Activated naive CD8-positive, alpha-beta T cell treated with anti-CD3 and anti-CD28 coated beads, Interleukin-2, amount 50 U/mL, for 24 hours (primary cell): ENCODE measurements around the gene OAF.
"Not testable (repeated sequence)": the region's sequence is repeated elsewhere in the genome, so short reads cannot be mapped to it uniquely, and the experiment has no call there.

Experiments
- ATAC-seq: fragments of 150-1000 bp; cut with Tn5 transposase; one replicate; pipeline ENCODE4 v1.10.0; 2021
- DNase-seq: peaks from one replicate; pipeline ENCODE4 v3.0.0; 2021
- H3K27ac Mint-ChIP-seq: one replicate; pipeline ENCODE4 v1.8.0; 2021; ENCODE audit warnings: mild to moderate bottlenecking, mixed read lengths
- H3K27me3 Mint-ChIP-seq: one replicate; pipeline ENCODE4 v1.8.0; 2021; ENCODE audit warnings: mixed read lengths
- H3K36me3 Mint-ChIP-seq: one replicate; pipeline ENCODE4 v1.8.0; 2021; ENCODE audit warnings: low read depth, mixed read lengths
- H3K4me1 Mint-ChIP-seq: one replicate; pipeline ENCODE4 v1.8.0; 2021; ENCODE audit warnings: mixed read lengths
- H3K4me3 Mint-ChIP-seq: one replicate; pipeline ENCODE4 v1.8.0; 2021; ENCODE audit warnings: mild to moderate bottlenecking, moderate library complexity, mixed read lengths
- H3K9me3 Mint-ChIP-seq: one replicate; pipeline ENCODE4 v1.8.0; 2021; ENCODE audit warnings: mixed read lengths

OAF gene

DNA sequence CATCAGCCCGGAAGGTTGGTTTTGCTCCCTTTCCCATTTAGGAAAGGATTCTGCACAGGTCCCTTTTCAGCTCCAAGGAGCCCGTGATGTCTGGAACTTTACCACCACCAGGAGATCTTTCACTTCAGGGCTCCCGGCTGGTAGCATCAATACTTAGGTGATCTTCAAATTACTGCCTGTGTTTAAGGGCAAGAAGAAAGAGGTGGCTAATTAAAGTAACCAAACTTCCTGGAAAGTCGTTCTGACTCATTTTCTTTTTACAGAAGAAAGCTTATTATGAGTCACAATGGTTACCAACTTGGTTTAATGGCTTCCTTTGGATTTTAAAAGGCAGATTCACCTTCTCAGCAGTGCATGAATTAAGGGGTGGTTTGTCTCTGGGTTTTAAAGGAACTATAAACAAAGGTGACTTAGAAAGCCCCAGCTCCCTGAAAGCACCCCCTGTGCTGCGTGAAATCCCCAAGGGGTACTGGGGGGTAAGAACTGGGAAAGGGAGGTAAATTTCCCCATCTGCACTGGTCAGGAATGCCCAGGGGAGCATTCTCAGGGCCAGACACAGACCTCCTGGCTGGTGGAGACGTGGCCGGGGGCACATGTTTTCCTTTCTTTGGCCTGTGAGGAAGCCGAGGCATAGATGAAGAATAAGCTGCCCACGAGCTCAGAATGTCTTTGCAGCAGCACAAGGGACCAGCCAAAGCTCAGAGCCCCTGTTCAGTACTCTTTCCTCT, 37.9 kb downstream of the OAF start:
- ATAC-seq = peak; percentile 88
- Mint-ChIP-seq H3K36me3 (no peaks in the 10 kb centered on the region), H3K4me1 (peaks cover 49% of the 10 kb centered on the region), H3K27me3 (peaks cover 74% of the 10 kb centered on the region), H3K4me3 (peak overlapping the region; percentile 16), H3K27ac (peak overlapping the region; percentile 61), H3K9me3 (no peaks in the 10 kb centered on the region)
- no peak for DNase-seq

DNA sequence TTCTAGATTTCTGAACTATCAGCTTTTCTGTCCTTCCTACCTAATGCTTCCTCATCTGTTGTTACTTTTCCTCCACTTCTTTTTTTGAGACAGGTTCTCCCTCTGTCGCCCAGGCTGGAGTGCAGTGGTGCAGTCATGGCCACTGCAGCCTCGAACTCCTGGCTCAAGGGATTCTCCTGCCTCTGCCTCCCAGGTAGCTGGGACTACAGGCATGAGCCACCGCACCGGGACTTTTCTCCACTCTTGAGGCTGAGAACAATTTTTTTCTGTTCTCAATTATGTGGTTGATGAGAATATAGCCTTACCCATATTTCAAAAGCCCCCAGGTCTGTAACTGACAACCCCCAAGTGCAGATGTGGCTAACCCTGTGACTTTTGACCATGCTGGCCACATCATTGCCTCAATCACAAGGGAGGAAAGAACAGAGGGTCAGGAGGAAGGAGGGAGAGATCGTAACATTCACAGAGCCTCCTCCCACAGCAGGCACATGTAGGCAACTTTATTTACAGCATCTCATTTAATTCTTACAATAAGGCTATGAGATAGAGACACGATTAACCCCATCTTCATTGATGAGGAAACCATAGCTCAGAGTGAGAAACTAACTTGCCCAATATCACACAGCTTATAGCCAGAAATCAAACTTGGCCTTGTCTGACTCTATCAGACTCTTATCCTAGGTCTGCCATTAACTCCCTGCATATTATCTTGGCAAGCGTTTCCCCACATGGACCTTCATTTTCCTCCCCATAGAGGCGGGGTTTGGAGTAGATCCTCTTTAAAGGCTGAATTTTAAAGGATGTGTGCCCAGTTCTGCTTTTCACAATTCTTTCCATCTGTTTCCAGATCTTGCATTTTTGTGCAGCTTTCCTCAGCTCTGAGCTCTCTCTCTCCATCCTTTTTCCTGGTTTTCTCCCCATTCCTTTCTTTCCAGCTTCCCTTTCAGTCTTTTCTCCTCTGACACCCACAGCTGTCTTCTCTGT, 38.7 kb downstream of the OAF start:
- no peak overlapping the region for H3K27ac Mint-ChIP-seq
- no peak overlapping the region for H3K4me3 Mint-ChIP-seq
- no peaks in the 10 kb centered on the region for H3K9me3 Mint-ChIP-seq
- DNase-seq (no peak), ATAC-seq (no peak)
- no peaks in the 10 kb centered on the region for H3K36me3 Mint-ChIP-seq
- peaks cover 73% of the 10 kb centered on the region for H3K27me3 Mint-ChIP-seq
- peaks cover 43% of the 10 kb centered on the region for H3K4me1 Mint-ChIP-seq

DNA sequence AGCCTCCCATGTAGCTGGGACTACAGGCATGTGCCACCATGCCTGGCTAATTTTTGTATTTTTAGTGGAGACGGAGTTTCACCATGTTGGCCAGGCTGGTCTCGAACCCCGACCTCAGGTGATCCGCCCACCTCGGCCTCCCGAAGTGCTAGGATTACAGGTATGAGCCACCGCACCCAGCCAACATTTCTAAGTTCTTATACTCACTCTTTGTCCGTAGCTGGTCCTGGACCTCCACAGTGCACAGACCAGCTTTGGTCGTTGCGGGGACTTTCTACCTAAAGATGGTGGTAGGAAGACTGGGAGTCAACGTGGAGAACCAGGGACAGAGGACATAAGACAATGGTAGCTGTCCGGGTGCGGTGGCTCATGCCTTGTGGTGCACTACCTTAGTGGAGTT, 42.5 kb downstream of the OAF start:
- not testable (repeated sequence) for DNase-seq, H3K36me3 Mint-ChIP-seq, H3K9me3 Mint-ChIP-seq, ATAC-seq, H3K27ac Mint-ChIP-seq, H3K4me3 Mint-ChIP-seq
- Mint-ChIP-seq H3K27me3 (peaks cover 77% of the 10 kb centered on the region), H3K4me1 (peaks cover 22% of the 10 kb centered on the region)

DNA sequence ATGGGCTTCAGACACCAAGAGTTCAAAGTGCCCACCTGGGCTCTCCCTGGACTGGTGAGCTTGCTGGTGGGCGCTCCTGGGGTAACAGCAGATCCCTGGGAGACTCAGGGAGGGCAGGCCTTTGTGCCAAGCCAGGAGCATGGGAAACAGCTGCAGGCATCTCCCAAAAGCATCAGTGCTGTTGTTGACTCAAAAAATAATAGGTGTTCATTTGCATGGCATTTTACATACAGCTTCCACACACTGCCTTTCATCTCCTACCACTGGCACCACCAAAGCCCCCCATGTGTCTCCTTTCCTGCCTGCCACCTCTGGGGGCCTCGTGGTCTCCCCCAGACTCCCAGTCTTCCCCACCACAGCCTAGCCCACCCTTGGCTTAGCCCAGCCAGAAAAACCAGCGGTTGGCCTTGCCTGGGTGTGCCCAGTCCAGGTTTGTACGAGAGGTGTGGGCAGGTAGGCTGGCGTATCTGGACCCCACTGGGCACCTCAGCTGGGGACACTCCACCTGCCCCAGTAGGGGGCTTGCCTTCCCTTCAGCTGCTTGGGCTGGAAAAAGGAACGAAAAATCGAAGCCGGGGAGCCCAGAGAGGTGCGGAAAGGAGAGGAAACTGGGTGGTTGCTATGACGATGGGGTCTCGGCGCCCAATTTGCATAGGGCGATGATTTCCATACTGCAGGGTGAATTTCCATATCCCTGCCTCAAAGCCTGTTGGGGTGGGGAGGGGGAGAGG, 44.1 kb downstream of the OAF start:
- H3K4me1 Mint-ChIP-seq = peaks cover 6% of the 10 kb centered on the region
- peaks cover 75% of the 10 kb centered on the region for H3K27me3 Mint-ChIP-seq
- ATAC-seq (peak; percentile 11), DNase-seq (no peak)
- no peaks in the 10 kb centered on the region for H3K36me3 Mint-ChIP-seq
- H3K9me3 Mint-ChIP-seq = no peaks in the 10 kb centered on the region
- no peak overlapping the region for H3K27ac Mint-ChIP-seq
- no peak overlapping the region for H3K4me3 Mint-ChIP-seq

DNA sequence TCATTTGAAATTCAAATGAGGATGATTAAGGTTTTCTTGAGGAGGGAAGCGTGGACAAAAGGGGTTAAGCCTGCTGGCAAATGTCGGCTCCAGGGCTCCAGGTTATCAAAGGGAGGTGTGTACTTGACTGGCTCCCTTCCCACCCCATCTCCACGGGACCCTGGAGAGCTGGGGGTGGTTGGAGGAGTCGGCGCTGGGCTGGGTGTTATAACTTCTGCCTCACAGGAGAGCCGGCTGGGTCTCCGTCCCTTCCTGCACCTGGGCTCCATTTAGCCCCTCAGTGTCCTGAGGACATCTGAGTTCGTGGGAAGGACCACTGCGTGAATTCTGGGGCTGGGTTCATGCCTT, 44.7 kb downstream of the OAF start:
- ATAC-seq = no peak
- Mint-ChIP-seq H3K4me1 (peaks cover 3% of the 10 kb centered on the region), H3K4me3 (no peak overlapping the region), H3K27me3 (peaks cover 71% of the 10 kb centered on the region), H3K9me3 (no peaks in the 10 kb centered on the region), H3K36me3 (no peaks in the 10 kb centered on the region), H3K27ac (no peak overlapping the region)
- no peak for DNase-seq

DNA sequence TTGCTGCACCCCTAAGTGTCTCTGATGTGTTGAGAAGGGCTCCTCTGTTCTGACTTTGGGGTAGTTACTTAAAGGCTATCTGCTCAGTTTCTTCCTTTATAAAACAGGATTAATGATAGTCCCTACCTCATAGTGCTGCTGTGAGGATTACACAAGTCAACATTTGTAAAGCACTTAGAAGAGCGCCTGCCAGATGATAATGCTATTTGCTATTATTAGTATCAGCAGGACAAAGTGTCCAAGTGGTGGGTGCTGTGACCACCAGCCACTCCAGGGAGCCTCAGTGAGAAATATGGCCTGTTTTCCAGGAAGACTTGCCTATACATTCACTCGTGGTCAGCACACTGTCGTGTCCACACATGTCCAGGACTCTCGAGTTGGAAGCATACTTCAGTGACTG, 45.3 kb downstream of the OAF start:
- no peak overlapping the region for H3K4me3 Mint-ChIP-seq

DNA sequence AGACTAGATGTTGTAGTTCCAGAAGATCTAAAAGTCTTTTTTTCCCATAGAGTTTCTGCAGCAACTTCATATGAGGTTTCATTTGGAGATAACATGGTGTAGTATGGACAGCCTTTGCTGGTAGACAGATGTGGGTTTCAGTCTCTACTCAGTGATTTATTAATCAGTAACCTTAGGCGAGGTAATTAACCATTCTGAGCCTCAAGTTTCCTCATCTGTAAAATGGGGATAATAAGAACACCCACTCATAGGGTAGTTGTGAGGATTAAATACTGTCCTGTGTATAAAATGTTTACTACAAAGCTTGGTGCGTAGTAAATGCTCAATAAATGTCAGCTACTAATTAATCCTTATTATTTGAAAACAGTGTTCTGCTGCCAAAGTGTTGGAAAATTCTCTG, 45.9 kb downstream of the OAF start:
- Mint-ChIP-seq H3K27ac (no peak overlapping the region), H3K4me1 (peaks cover 3% of the 10 kb centered on the region), H3K4me3 (no peak overlapping the region), H3K36me3 (no peaks in the 10 kb centered on the region), H3K27me3 (peaks cover 75% of the 10 kb centered on the region), H3K9me3 (no peaks in the 10 kb centered on the region)
- ATAC-seq (no peak), DNase-seq (no peak)

More for the DNA sequence above, 45.3 kb downstream of the OAF start:
- ATAC-seq = no peak
- no peaks in the 10 kb centered on the region for H3K9me3 Mint-ChIP-seq
- H3K27me3 Mint-ChIP-seq = peaks cover 74% of the 10 kb centered on the region
- H3K27ac Mint-ChIP-seq = no peak overlapping the region
- H3K36me3 Mint-ChIP-seq = no peaks in the 10 kb centered on the region
- DNase-seq = no peak
- peaks cover 3% of the 10 kb centered on the region for H3K4me1 Mint-ChIP-seq

DNA sequence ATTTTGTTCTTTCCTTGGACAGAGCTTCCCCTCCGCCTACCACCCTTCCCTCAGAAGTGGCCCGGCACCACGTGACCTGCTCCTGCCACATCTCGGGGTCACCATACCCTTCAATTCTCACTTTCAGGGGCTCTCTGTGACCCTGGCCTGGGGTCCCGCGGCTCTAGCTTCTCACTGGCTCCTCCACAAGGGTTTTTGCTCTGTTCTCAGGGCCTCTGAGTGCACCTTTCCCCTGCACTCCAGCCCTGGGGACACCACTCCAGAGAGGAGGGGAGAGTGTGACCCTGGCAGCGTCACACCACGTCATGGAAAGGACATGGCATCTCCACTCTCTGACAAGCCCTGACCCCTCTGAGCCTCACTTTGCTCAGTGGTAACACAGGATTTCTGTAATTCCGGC, 46.5 kb downstream of the OAF start:
- Mint-ChIP-seq H3K27ac (no peak overlapping the region), H3K36me3 (no peaks in the 10 kb centered on the region), H3K9me3 (no peaks in the 10 kb centered on the region), H3K4me3 (no peak overlapping the region), H3K27me3 (peaks cover 71% of the 10 kb centered on the region), H3K4me1 (peaks cover 3% of the 10 kb centered on the region)
- ATAC-seq (no peak), DNase-seq (no peak)

DNA sequence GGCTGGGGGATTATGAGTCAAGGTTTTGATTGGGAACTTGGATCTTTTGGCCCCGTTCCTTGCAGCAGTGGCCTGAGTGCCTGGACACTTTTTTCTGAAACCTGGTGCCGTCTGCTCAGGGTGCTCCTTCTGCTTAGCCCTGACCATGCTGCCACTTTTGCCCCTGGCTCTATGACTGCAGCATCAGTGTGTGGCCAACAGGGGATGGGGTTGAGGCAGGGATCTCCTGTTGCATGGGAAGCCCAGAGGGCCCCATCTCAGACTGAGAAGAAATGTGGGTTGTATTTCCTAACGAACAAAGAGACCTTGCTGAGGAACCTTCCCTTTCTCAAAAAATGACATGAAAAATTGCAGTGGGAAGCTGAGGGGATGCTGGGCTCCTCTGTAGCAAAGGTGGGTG, 47.8 kb downstream of the OAF start:
- no peak for ATAC-seq
- H3K36me3 Mint-ChIP-seq = no peaks in the 10 kb centered on the region
- peaks cover 3% of the 10 kb centered on the region for H3K4me1 Mint-ChIP-seq
- no peaks in the 10 kb centered on the region for H3K9me3 Mint-ChIP-seq
- peaks cover 61% of the 10 kb centered on the region for H3K27me3 Mint-ChIP-seq
- H3K27ac Mint-ChIP-seq = no peak overlapping the region
- DNase-seq = no peak
- no peak overlapping the region for H3K4me3 Mint-ChIP-seq

DNA sequence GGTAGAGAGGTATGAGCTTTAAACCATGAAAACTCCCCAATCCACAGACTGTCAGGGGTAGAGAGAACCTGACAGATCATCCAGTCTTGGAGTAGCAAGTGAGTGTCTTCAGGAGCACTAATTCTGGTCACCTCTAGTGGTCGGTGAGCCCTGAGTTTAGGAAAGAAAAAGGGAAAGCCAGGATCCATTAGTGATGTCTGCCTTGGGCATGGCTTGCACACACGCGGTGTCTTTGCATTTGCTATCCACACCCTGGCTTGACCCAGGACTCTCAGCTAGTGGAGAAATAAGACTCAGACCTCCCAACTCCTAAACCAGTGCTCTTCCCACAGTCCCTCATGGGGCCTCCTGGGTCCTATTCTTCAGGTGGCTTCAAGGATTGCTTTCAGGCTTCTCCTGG, 48.4 kb downstream of the OAF start:
- H3K4me3 Mint-ChIP-seq = no peak overlapping the region
- H3K36me3 Mint-ChIP-seq = no peaks in the 10 kb centered on the region
- peaks cover 3% of the 10 kb centered on the region for H3K4me1 Mint-ChIP-seq
- no peak overlapping the region for H3K27ac Mint-ChIP-seq
- H3K9me3 Mint-ChIP-seq = no peaks in the 10 kb centered on the region
- H3K27me3 Mint-ChIP-seq = peaks cover 55% of the 10 kb centered on the region
- no peak for DNase-seq
- ATAC-seq = no peak

DNA sequence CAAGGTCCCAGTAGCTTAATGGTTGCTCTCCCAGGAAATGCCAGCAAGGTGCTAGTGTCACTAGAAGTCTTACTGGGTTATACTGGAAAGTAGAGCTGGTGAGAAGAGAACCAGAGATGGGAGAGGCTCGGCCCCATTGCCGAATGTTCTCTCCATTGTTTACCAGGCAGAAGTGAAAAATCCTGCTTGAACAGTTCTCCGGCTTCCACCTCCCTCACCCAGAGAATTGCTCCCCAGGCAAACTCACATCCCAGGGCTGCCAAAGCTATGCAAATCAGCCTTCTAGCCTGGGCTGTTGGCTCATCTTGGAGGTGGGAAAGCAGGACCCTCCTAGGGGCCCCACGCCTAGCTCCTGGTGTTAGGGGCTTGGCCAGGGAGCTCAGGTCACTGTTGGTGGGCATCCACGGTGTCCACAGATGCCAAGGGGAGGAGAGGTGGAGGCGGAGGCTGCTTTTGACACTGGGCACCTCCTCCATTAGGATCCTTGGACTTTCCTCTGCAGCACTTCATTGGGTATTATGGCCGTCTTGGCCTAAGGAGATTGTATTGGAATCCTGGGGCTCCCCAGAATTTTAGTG, 49.2 kb downstream of the OAF start:
- Mint-ChIP-seq H3K36me3 (no peaks in the 10 kb centered on the region), H3K9me3 (no peaks in the 10 kb centered on the region), H3K4me1 (peaks cover 3% of the 10 kb centered on the region), H3K4me3 (no peak overlapping the region), H3K27me3 (peaks cover 49% of the 10 kb centered on the region), H3K27ac (no peak overlapping the region)
- DNase-seq (no peak), ATAC-seq (no peak)

DNA sequence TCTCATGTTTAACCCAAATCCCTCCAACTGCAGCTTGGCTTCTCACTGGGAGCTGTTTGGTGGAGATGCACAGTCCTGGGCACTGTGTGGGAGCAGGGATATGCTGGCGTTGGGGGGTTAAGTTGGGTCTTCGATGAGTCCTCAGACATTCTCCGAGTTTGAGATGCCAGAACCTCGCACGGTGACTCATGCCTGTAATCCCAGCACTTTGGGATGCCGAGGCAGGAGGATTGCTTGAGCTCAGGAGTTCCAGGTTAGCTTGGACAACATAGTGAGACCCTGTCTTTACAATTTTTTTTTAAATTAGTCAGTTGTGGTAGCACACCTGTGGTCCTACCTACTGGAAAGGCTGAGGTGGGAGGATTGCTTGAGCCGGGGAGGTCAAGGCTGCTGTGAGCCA, 49.8 kb downstream of the OAF start:
- no peaks in the 10 kb centered on the region for H3K9me3 Mint-ChIP-seq
- no peak for DNase-seq
- no peak overlapping the region for H3K4me3 Mint-ChIP-seq
- H3K27me3 Mint-ChIP-seq = peaks cover 45% of the 10 kb centered on the region
- no peak for ATAC-seq
- H3K36me3 Mint-ChIP-seq = no peaks in the 10 kb centered on the region
- no peak overlapping the region for H3K27ac Mint-ChIP-seq
- no peaks in the 10 kb centered on the region for H3K4me1 Mint-ChIP-seq

DNA sequence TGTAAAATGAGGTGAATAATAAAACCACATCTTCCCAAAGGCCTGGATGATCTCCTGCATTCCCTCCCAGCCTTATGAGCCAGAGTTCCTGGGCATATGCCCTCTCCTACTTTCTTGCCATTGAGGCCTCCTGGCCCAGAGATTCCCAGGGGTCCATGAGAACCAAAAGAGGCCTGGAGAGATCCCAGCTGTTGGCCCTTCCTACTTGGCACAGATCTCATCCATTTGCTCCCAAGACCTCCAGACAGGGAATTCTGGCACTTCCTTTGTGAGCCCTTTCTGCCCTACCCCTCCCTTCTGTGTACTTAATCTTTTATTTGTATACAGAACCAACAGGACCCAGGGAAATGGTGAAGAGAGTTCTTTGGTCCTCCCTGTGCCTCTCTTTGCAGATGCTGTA, 50.5 kb downstream of the OAF start:
- H3K36me3 Mint-ChIP-seq = no peaks in the 10 kb centered on the region
- DNase-seq = no peak

DNA sequence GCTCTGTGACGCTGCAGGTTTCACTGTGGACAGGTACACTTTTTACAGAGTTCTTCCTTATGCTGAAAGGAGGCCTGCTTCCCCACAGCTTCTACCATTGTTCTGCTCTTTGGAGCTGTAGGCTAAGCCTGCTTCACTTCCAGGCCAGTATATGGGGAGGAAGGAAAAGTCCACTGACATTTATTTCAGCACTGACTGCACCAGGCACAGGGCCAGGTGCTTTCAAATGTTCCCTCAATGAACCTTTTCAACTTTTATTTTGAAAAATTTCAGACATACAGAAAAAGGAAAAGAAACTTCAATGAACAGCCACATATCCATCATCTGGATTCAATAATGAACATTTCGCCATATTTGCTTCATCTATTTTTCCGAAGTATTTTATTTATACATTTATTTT, 51.1 kb downstream of the OAF start:
- ATAC-seq (no peak), DNase-seq (no peak)
- Mint-ChIP-seq H3K4me3 (no peak overlapping the region), H3K27me3 (peaks cover 44% of the 10 kb centered on the region), H3K4me1 (no peaks in the 10 kb centered on the region), H3K36me3 (no peaks in the 10 kb centered on the region), H3K9me3 (no peaks in the 10 kb centered on the region), H3K27ac (no peak overlapping the region)

More for the DNA sequence above, 50.5 kb downstream of the OAF start:
- no peak for ATAC-seq
- peaks cover 43% of the 10 kb centered on the region for H3K27me3 Mint-ChIP-seq
- H3K4me3 Mint-ChIP-seq = no peak overlapping the region
- H3K4me1 Mint-ChIP-seq = no peaks in the 10 kb centered on the region
- no peak overlapping the region for H3K27ac Mint-ChIP-seq
- no peaks in the 10 kb centered on the region for H3K9me3 Mint-ChIP-seq
